GM21526 (cell line): ENCODE data around the gene PLPPR2.
"Not testable (repeated sequence)": the region's sequence is repeated elsewhere in the genome, so short reads cannot be mapped to it uniquely, and the experiment has no call there.

Source experiments
- ATAC-seq: cut with Tn5 transposase; IDR thresholded peaks from one replicate; pipeline ENCODE4 v1.9.1; 2021; ENCODE audit warnings: moderate library complexity; ENCODE audit not compliant: unreplicated experiment, low FRiP score

Gene PLPPR2

GRCh38 chr19:11339254-11340098 lies 15.8 kb upstream of the PLPPR2 start, which contains the start of gene RAB3D:
Gene RAB3D (minus strand): TSS chr19:11339657. CDS start chr19:11337399, 2,258 bp downstream.
- ATAC-seq: no peak

GRCh38 chr19:11340099-11340467 lies 15.1 kb upstream of the PLPPR2 start:
- not testable (repeated sequence) for ATAC-seq

- ATAC-seq: no peak
These were observed 12.8 kb upstream of the PLPPR2 start for GRCh38 chr19:11342429-11342828.

GRCh38 chr19:11345122-11345803 lies 10.0 kb upstream of the PLPPR2 start:
- ATAC-seq: no peak

DNA sequence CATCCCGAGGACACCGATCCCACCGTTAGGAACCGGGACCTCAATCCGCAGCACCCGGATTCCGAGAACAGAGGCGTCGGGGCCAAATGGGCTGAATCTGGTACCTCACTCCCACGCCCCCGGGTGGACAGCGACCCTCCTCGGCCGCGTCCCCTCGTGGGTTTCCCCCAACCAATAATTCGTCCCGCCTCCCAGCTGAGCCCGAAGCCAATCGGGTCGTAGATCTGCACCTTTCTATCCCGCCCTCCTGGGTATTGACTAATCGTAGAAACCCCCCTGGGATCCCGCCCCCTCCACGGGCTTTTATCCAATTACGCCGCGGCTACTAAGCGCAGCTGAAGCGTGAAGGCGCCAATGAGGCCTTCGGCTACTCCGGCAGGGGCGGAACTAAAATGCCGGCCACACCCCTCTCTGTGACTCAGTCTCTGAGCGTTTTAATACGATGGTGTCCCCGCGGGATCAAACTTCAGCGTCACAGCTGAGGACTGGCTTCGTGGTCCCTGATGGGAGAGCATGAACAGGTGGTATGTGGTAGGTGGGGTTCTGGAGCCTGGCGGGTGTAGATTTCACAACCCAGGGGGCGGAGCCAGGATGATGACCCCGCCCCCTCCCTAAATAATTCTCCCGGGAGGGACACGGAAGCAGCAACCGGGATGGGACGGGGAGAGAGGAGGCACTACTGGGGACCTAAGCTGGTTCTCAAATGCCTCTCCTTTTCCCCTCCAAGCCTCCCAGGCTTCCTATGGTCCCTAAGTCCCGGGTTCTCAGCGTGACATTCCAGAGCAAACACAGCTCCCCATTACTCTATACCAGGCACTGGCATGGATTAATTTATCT lies 8.9 kb upstream of the PLPPR2 start, which contains the start of the genes CCDC159 and TMEM205:
TSS of gene CCDC159 (plus strand) at position 416 of the 837 bp plus-strand sequence. CDS start at position 504, 88 bp downstream.
TSS of gene TMEM205 (minus strand) at position 165 of the 837 bp plus-strand sequence. CDS start 649 bp downstream, outside the sequence.
- peak; percentile 77 for ATAC-seq

- no peak for ATAC-seq
These were observed 7.6 kb upstream of the PLPPR2 start for GRCh38 chr19:11347546-11348039.

DNA sequence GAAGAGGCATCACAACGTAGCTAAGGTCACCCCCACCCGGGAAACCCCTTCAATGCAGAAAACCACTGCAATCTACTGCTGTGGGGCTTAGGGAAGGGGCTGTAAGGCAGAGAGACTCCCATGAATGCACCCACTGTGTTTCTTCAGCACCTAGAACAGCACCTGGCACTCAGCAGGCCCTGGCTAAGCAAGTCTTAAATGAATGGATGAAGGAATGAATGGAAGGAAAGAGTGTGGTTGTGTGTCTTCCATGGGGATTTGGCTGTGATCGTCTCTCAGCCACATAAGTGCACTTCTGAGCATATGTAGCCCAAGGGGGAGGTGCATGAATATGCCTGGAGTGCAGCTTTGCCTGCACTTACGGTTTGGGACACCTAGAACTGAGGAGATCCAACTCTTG lies 6.1 kb upstream of the PLPPR2 start:
- no peak for ATAC-seq

DNA sequence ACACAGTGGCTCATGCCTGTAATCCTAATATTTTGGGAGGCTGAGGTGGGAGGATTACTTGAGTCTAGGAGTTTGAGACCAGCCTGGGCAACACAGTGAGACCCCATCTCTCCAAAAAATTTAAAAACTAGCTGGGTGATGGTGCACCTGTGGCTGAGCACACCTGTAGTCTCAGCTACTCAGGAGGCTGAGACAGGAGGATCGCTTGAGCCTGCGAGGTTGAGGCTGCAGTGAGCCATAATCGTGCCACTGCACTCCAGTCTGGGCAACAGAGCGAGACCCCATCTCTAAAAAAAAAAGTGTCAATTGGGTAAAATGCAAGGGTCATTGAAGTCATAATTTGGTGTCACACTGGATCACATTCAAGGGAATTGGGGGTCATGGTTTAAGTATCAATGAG lies 1.1 kb upstream of the PLPPR2 start:
- not testable (repeated sequence) for ATAC-seq

- no peak for ATAC-seq
These were observed 804 bp downstream of the PLPPR2 start for GRCh38 chr19:11356074-11356397.

GRCh38 chr19:11356676-11357550 lies 1.7 kb downstream of the PLPPR2 start:
- no peak for ATAC-seq

DNA sequence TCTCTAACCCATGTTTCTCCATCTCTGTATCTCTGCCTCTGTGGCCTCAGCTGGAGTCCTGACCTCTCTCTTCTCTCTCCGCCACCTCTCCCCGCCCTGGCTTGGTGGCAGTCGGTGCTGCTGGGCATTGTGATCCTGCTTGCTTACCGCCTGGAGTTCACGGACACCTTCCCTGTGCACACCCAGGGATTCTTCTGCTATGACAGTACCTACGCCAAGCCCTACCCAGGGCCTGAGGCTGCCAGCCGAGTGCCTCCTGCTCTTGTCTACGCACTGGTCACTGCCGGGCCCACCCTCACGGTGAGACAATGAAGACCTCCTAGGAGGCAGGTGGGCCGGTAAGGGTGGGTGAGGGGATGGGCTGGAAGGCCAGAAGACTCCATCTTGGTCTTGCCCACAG lies 4.2 kb downstream of the PLPPR2 start:
- no peak for ATAC-seq

DNA sequence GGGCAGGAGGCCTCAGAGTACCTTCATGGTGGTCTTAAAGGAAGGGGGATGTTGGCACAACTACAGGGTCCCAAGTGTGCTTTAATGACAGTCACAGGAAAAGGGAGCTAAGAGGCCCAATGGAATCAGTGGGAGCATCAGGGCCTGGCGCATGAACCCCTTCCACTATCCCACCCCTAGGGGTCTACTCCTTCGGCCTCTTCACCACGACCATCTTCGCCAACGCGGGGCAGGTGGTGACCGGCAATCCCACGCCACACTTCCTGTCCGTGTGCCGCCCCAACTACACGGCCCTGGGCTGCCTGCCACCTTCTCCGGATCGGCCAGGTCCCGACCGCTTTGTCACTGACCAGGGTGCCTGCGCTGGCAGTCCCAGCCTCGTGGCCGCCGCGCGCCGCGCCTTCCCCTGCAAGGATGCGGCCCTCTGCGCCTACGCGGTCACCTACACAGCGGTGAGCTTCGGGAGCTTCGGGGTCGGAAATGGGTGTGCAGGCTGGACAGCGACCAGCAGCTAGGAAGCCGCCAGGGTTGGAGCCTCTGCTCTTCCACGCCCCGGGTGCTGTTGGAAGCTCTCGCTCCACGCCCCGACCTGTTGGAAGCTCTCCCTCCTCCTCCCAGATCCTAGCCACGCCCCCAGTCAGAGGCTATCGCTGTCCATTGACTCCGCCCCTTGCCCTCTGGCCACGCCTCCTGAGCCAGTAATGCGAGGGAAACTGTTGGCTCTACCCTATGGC lies 6.0 kb downstream of the PLPPR2 start:
- no peak for ATAC-seq

GRCh38 chr19:11361771-11362731 lies 6.8 kb downstream of the PLPPR2 start:
- ATAC-seq: no peak

DNA sequence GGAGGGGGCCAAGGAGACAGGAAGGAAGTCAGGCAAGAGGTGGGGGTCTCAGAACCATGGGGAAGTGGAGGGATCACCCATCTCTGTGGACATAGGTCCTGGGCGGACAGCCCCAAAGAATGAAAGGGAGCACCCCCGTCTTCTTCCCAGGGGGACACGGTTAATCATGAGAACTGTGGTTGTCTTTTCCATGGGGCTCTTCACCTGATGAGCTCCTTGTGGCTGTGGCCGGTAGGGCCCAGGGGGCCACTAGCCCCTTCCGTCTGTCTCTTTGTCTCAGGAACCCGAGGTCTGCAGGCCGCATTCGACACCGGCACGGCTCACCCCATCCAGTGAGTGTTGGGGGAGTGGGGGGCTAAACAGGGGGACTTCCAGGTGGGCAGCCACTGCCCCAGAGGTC lies 8.6 kb downstream of the PLPPR2 start:
- no peak for ATAC-seq

- ATAC-seq: no peak
These were observed 9.2 kb downstream of the PLPPR2 start for GRCh38 chr19:11364296-11364904.

DNA sequence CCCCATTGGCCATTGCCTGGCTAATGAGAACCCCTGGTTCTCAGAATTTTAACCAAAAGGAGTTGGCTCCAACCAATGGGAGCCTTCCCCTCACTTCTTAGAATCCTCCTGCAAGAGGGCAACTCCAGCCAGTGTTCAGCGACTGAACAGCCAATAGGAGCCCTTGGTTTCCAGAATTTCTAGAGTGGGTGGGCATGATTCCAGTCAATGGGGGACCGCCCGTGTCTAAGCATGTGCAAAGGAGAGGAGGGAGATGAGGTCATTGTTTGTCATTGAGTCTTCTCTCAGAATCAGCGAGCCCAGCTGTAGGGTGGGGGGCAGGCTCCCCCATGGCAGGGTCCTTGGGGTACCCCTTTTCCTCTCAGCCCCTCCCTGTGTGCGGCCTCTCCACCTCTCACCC lies 9.7 kb downstream of the PLPPR2 start:
- ATAC-seq: no peak

DNA sequence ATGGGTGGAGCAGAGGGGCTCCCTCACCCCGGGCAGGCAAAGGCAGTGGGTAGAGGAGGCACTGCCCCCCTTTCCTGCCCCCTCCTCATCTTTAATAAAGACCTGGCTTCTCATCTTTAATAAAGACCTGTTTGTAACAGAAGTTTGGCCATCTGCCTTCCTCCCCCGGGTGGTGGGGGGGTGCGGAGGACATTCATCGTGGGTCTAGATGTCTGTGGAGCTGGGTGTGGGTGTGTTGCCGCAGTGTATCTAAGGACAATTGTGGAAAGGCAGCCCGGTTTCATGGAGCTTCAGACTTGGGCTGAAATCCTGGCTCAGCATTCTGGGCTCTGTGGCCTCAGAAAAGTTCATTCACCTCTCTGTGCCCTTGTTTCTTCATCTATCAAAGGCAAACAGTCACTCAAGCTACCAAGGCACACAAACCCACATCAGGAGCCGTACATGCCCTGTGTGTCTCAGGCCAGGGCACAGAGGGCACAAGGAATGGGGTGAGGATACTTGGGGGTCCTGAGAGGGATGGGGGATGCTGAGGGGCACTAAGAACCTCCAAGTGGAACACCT lies 10.4 kb downstream of the PLPPR2 start:
- no peak for ATAC-seq
